ENCODE data around the gene NUP98.

The NUP98 gene

DNA sequence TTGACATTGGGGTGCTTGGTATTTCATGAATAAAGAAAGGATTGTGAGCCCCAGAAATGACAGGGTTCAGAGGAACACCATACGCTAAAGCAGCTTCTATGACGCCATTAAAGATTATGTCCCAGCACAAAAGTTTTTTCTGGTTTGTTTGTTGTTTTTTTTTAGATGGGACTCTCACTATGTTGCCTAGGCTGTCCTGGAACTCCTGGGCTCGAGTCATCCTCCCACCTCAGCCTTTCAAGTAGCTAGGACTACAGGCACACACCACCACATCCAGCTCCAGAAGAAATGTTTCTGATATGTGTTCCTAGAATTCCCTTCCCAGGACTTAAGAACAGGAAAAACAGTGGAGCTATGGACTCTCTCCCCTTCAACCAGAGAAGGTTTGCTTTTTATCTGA is 46.0 kb upstream of the NUP98 start:
- Histone ChIP-seq H3K9me2 (replicated peaks; ENCODE audit: low read depth, low read length) (no peaks in the 10 kb centered on the region), H3K4me3 (ENCODE audit: low read length, poor library complexity, severe bottlenecking) (no peak overlapping the region), H3K79me2 (ENCODE audit: insufficient read depth, low read length) (peaks cover 23% of the 10 kb centered on the region), H3K9ac (ENCODE audit: low read depth, low read length, poor library complexity, severe bottlenecking) (no peak overlapping the region), H3K4me2 (ENCODE audit: low read depth, low read length, poor library complexity, severe bottlenecking) (no peak overlapping the region), H4K20me1 (ENCODE audit: insufficient read depth, low read length, poor library complexity, severe bottlenecking) (peaks cover 10% of the 10 kb centered on the region), H3K36me3 (ENCODE audit: insufficient read depth, low read length) (no peaks in the 10 kb centered on the region), H3F3A (ENCODE audit: low read depth) (peaks cover 13% of the 10 kb centered on the region), H2AFZ (ENCODE audit: low read length) (no peak overlapping the region), H3K4me1 (ENCODE audit: insufficient read depth, low read length, poor library complexity, severe bottlenecking) (peaks cover 24% of the 10 kb centered on the region), H3K27me3 (ENCODE audit: insufficient read depth, low read length, poor library complexity, severe bottlenecking) (no peaks in the 10 kb centered on the region), H3K9me3 (ENCODE audit: insufficient read depth, low read depth, low read length) (no peaks in the 10 kb centered on the region)
- TF ChIP-seq, protein P1, sequence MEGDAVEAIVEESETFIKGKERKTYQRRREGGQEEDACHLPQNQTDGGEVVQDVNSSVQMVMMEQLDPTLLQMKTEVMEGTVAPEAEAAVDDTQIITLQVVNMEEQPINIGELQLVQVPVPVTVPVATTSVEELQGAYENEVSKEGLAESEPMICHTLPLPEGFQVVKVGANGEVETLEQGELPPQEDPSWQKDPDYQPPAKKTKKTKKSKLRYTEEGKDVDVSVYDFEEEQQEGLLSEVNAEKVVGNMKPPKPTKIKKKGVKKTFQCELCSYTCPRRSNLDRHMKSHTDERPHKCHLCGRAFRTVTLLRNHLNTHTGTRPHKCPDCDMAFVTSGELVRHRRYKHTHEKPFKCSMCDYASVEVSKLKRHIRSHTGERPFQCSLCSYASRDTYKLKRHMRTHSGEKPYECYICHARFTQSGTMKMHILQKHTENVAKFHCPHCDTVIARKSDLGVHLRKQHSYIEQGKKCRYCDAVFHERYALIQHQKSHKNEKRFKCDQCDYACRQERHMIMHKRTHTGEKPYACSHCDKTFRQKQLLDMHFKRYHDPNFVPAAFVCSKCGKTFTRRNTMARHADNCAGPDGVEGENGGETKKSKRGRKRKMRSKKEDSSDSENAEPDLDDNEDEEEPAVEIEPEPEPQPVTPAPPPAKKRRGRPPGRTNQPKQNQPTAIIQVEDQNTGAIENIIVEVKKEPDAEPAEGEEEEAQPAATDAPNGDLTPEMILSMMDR (conservative IDR thresholded peaks at IDR 0.05; ENCODE audit: low read length): no peak
- TF ChIP-seq EZH2phosphoT487 (IDR thresholded peaks at IDR 0.05; ENCODE audit: borderline replicate concordance): no peak

DNA sequence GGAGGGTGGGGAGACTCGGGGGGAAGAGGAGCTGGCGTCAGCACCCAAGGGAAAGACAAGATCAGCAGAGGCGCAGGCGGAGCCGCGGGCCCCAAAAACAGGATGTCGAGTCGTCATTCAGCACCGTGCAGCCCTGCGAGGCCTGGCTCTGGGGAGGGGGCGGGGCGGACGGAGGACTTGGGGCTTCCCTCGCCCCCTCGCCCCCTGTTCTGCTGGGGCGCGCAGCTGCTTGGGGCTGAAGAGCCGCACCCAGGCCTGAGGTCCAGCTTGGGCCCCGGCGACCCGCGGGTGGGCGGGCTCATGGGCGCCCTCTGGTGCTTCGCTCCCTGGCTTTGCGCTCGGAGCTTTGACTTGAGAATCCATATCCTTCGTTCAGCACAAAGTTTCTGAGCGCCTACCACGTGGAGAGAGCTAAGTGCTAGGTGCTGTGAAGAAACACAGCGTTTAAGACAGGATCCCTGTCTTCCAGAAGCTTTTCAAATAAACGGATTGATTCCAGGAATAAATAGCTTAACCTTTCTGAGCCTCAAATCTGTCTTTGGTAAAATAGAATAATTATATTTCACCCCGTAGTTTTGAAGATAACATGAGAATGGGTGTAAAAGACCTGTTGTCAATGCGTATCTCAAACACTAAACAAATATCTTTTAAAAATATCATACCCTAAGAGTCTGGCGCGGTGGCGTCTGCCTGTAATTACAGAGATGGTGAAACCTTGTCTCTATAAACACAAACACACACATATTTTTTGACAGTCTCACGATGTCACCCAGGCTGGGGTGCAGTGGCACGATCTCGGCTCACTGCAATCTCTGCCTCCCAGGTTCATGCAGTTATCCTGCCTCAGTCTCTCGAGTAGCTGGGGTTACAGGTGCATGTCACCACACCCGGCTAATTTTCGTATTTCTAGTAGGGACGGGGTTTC is 44.3 kb upstream of the NUP98 start:
- Histone ChIP-seq H3K4me3 (ENCODE audit: low read length, poor library complexity, severe bottlenecking) (peak overlapping the region; percentile 88), H3K4me2 (ENCODE audit: low read depth, low read length, poor library complexity, severe bottlenecking) (peak overlapping the region; percentile 90), H2AFZ (ENCODE audit: low read length) (peak overlapping the region; percentile 63), H4K20me1 (ENCODE audit: insufficient read depth, low read length, poor library complexity, severe bottlenecking) (peaks cover 24% of the 10 kb centered on the region), H3K36me3 (ENCODE audit: insufficient read depth, low read length) (no peaks in the 10 kb centered on the region), H3K9ac (ENCODE audit: low read depth, low read length, poor library complexity, severe bottlenecking) (peak overlapping the region; percentile 92), H3K9me3 (ENCODE audit: insufficient read depth, low read depth, low read length) (no peaks in the 10 kb centered on the region), H3K9me2 (replicated peaks; ENCODE audit: low read depth, low read length) (no peaks in the 10 kb centered on the region), H3K27me3 (ENCODE audit: insufficient read depth, low read length, poor library complexity, severe bottlenecking) (no peaks in the 10 kb centered on the region), H3F3A (ENCODE audit: low read depth) (peaks cover 13% of the 10 kb centered on the region), H3K79me2 (ENCODE audit: insufficient read depth, low read length) (peaks cover 39% of the 10 kb centered on the region), H3K4me1 (ENCODE audit: insufficient read depth, low read length, poor library complexity, severe bottlenecking) (peaks cover 39% of the 10 kb centered on the region)
- TF ChIP-seq, protein P1 (conservative IDR thresholded peaks at IDR 0.05; ENCODE audit: low read length): peak; percentile 81
- TF ChIP-seq EZH2phosphoT487 (IDR thresholded peaks at IDR 0.05; ENCODE audit: borderline replicate concordance): no peak

DNA sequence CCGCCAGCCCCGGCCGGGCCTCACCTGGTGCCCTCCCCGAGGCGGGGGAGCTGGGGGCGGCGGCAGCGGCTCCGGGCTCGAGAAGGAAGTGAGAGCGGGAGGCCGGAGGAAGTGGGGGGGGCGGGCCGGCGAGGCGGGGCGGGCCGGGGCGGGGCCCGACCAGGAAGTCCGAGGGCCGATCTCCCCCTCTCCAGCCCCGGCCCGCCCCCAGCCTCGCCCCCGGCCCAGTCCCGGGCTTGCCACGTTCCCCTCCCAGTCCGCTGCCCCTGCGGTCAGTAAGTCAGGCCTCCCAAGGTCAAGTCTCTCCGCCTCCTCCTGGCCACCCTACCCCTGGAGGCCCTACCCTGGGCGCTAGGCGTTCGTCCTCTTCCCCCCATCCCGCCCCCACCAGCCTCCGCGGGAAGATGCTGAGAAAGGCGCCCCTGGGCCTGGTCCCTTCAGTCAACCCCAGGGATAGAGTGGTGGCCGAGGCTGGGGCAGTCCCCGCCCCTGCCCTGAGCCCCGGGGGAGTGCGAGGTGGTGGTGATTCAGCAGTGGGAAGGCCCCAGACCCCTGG is 43.6 kb upstream of the NUP98 start, which contains the start of gene RHOG:
Gene RHOG (minus strand): TSS at position 90 of the 556 bp plus-strand sequence. CDS start 12,821 bp downstream, outside the sequence.
- peak within 1 kb of the TSS; percentile 92 for H3K9ac ChIP-seq (ENCODE audit: low read depth, low read length, poor library complexity, severe bottlenecking)
- H3K79me2 ChIP-seq (ENCODE audit: insufficient read depth, low read length): peaks cover 46% of the 10 kb centered on the region
- no peaks in the 10 kb centered on the region for H3K36me3 ChIP-seq (ENCODE audit: insufficient read depth, low read length)

More for the DNA sequence above, 43.6 kb upstream of the NUP98 start, which contains the start of gene RHOG:
- H3K4me2 ChIP-seq (ENCODE audit: low read depth, low read length, poor library complexity, severe bottlenecking): peak within 1 kb of the TSS; percentile 92
- H3F3A ChIP-seq (ENCODE audit: low read depth): peaks cover 13% of the 10 kb centered on the region
- TF ChIP-seq EZH2phosphoT487 (IDR thresholded peaks at IDR 0.05; ENCODE audit: borderline replicate concordance): no peak
- TF ChIP-seq, protein P1 (conservative IDR thresholded peaks at IDR 0.05; ENCODE audit: low read length): no peak
- H2AFZ ChIP-seq (ENCODE audit: low read length): peak within 1 kb of the TSS; percentile 63
- peak within 1 kb of the TSS; percentile 88 for H3K4me3 ChIP-seq (ENCODE audit: low read length, poor library complexity, severe bottlenecking)
- H3K27me3 ChIP-seq (ENCODE audit: insufficient read depth, low read length, poor library complexity, severe bottlenecking): no peaks in the 10 kb centered on the region
- H3K9me3 ChIP-seq (ENCODE audit: insufficient read depth, low read depth, low read length): no peaks in the 10 kb centered on the region
- H4K20me1 ChIP-seq (ENCODE audit: insufficient read depth, low read length, poor library complexity, severe bottlenecking): peaks cover 27% of the 10 kb centered on the region
- no peaks in the 10 kb centered on the region for H3K9me2 ChIP-seq (replicated peaks; ENCODE audit: low read depth, low read length)
- peaks cover 44% of the 10 kb centered on the region for H3K4me1 ChIP-seq (ENCODE audit: insufficient read depth, low read length, poor library complexity, severe bottlenecking)
